Gastrocnemius medialis (tissue), 4 donors: ENCODE results near the gene ALG14. TPM values are rescaled to one million over a fixed set of nuclear protein-coding genes. Genes with fewer than 3 reads are reported as not detected.
A peak's percentile ranks its signal among the peaks of the same experiment; 100 is the strongest.

Experiments
- ATAC-seq, 2 donors: fragments of 150-250 bp; one replicate each; pipeline ENCODE4 v1.9.1; 2016
- DNase-seq, 2 donors: peaks; one replicate each; pipeline ENCODE4 v3.0.0-alpha.2; 2019
- H3K27ac ChIP-seq, 4 donors: fragments of 200-600 bp; sonication (generic); 1 replicate in 1 of 4; 2 replicates in 3 of 4; pipeline ENCODE4 v1.5.1; 2016 to 2018; ENCODE audit warnings: mild to moderate bottlenecking in 2 of 4, moderate library complexity in 1 of 4
- H3K27me3 ChIP-seq, 3 donors: fragments of 200-600 bp; sonication (generic) in 2 of 3; 1 replicate in 1 of 3; 2 replicates in 2 of 3; pipeline versions ENCODE4 v1.5.1 to v1.6.0; 2016 to 2019; ENCODE audit warnings: mild to moderate bottlenecking in 1 of 3, moderate library complexity in 1 of 3
- H3K36me3 ChIP-seq, 2 donors: fragments of 200-600 bp; sonication (generic) in 1 of 2; one replicate each; pipeline ENCODE4 v1.5.1; 2017 to 2018
- H3K4me1 ChIP-seq, 2 donors: fragments of 200-600 bp; sonication (generic) in 1 of 2; one replicate each; pipeline ENCODE4 v1.5.1; 2016 to 2017; ENCODE audit warnings: mild to moderate bottlenecking in 2 of 2
- H3K4me3 ChIP-seq, 4 donors: fragments of 200-600 bp; sonication (generic) in 3 of 4; 1 replicate in 1 of 4; 2 replicates in 3 of 4; pipeline ENCODE4 v1.5.1; 2016 to 2019; ENCODE audit warnings: mild to moderate bottlenecking in 2 of 4
- H3K9me3 ChIP-seq, 3 donors: fragments of 200-600 bp; sonication (generic) in 2 of 3; 1 replicate in 1 of 3; 2 replicates in 2 of 3; pipeline ENCODE4 v1.5.1; 2016 to 2019
- POLR2A ChIP-seq, 2 donors: fragments of 450-650 bp; IDR thresholded peaks; one replicate each; pipeline ENCODE4 v1.6.1; 2017; ENCODE audit warnings: antibody characterized with exemption in 2 of 2, mild to moderate bottlenecking in 2 of 2, moderate library complexity in 2 of 2
- in situ Hi-C, 4 donors: fragments of 200-750 bp; cut with MboI; loops; one replicate each; pipeline versions ENCODE4 v1.15.0 to v1.8.0; 2017; ENCODE audit warnings: low sequenced_read_pairs in 4 of 4
- intact Hi-C: fragments of 100-400 bp; cut with DNase I; formaldehyde crosslinking; loops from one replicate; pipeline ENCODE4 v1.15.1; 2023; ENCODE audit warnings: low total_unique reads
- total RNA-seq, 4 donors: library from RNA; depleted of rRNA; stranded (reverse); fragments of >200 nt; gene quantifications; one replicate each; pipeline versions ENCODE4 v1.1.0 to v1.2.3, GENCODE V29; 2016
- TF ChIP-seq, protein P1 (sequence below), 5 experiments: fragments of 450-650 bp in 3 of 5; fragments of 200-600 bp in 2 of 5; sonication (generic) in 2 of 5; IDR thresholded peaks in 4 of 5; conservative IDR thresholded peaks in 1 of 5; 1 replicate in 4 of 5; 2 replicates in 1 of 5; pipeline ENCODE4 v1.5.1; 2016 to 2019; ENCODE audit warnings: antibody characterized with exemption in 5 of 5, mild to moderate bottlenecking in 3 of 5, moderate library complexity in 3 of 5

The ALG14 gene
- total RNA-seq, 4 donors from 2014 or later: 0.24 to 0.97 (median 0.77) TPM

- no peaks in the 10 kb centered on the region for H3K36me3 ChIP-seq
- in situ Hi-C loops: no loop called here
- ATAC-seq (no peak), DNase-seq (no peak)
- no peak overlapping the region for H3K4me3 ChIP-seq
- no peaks in the 10 kb centered on the region for H3K27me3 ChIP-seq
- peak overlapping the region in 1 of 4 donors; percentile 65 for H3K27ac ChIP-seq
- intact Hi-C loops: loop anchor here (5.0 kb wide), 1 partner anchor 58 kb away; no protein-coding TSS in a partner anchor
- peaks cover 4 to 5% of the 10 kb centered on the region in 2 donors for H3K4me1 ChIP-seq
- no peak for TF ChIP-seq POLR2A (IDR thresholded peaks at IDR 0.05)
- TF ChIP-seq, protein P1, sequence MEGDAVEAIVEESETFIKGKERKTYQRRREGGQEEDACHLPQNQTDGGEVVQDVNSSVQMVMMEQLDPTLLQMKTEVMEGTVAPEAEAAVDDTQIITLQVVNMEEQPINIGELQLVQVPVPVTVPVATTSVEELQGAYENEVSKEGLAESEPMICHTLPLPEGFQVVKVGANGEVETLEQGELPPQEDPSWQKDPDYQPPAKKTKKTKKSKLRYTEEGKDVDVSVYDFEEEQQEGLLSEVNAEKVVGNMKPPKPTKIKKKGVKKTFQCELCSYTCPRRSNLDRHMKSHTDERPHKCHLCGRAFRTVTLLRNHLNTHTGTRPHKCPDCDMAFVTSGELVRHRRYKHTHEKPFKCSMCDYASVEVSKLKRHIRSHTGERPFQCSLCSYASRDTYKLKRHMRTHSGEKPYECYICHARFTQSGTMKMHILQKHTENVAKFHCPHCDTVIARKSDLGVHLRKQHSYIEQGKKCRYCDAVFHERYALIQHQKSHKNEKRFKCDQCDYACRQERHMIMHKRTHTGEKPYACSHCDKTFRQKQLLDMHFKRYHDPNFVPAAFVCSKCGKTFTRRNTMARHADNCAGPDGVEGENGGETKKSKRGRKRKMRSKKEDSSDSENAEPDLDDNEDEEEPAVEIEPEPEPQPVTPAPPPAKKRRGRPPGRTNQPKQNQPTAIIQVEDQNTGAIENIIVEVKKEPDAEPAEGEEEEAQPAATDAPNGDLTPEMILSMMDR (IDR thresholded peaks at IDR 0.05 in 4 of 5, conservative IDR thresholded peaks at IDR 0.05 in 1 of 5): no peak
- no peaks in the 10 kb centered on the region for H3K9me3 ChIP-seq
These were observed 108.9 kb downstream of the ALG14 start for GRCh38 chr1:94963864-94964263.

DNA sequence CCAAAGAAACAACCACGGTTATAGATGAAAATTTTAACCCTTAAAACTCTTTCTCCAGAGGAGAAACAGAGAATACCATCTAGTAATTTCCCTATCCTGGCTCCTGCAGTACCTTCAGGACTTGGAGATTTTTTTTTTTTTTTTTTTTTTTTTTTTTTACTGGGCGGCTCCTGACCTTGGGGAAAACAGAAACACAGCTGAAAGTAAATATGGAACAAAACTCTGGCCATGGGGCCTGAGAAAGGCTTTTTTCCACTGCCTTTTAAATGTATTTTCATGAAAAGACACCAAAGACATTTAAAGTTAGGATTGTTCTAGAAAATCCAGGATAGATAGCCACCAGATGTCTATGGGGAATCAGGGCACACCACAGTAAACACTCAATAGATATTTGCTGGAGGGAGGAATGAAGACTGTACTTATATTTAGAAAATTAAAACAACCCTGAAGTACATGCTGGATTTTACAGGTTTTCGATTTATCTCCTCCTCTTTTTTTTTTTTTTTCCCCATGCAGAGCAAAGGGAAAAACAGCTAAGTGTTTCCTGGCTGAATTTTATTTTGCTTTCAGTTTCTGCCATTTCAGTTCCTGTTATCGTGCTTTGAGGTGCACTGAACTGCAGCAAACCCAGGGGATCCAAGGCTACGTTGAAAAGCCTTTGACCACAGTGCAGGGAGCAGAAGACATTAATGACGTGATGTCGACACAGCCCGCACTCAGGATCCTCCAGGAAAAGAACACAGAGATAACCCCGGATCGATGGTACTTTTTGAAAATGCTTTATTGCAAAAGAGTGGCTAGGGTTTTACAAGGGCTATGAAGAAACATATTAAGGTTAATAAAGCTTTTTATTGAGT is 110.1 kb downstream of the ALG14 start:
- TF ChIP-seq, protein P1 (IDR thresholded peaks at IDR 0.05 in 4 of 5, conservative IDR thresholded peaks at IDR 0.05 in 1 of 5): no peak
- no peak for TF ChIP-seq POLR2A (IDR thresholded peaks at IDR 0.05)
- H3K36me3 ChIP-seq: no peaks in the 10 kb centered on the region
- no peaks in the 10 kb centered on the region for H3K9me3 ChIP-seq
- peak overlapping the region; percentile 53 to 74 (median 66) for H3K27ac ChIP-seq
- DNase-seq (no peak), ATAC-seq (peak; percentile 61 to 65)
- peak overlapping the region; percentile 7 to 44 (median 38) for H3K4me3 ChIP-seq
- H3K4me1 ChIP-seq: peaks cover 4 to 5% of the 10 kb centered on the region in 2 donors
- H3K27me3 ChIP-seq: no peaks in the 10 kb centered on the region
- intact Hi-C loops: loop anchor here (5.0 kb wide), 1 partner anchor 60 kb away; no protein-coding TSS in a partner anchor
- in situ Hi-C loops: no loop called here

- no peak for DNase-seq
- Histone ChIP-seq H3K4me1 (peaks cover 4 to 5% of the 10 kb centered on the region in 2 donors), H3K36me3 (no peaks in the 10 kb centered on the region), H3K27me3 (no peaks in the 10 kb centered on the region), H3K4me3 (peak overlapping the region in 2 of 4 donors; percentile 33 to 44), H3K27ac (peak overlapping the region; percentile 53 to 74 (median 66)), H3K9me3 (no peaks in the 10 kb centered on the region)
- in situ Hi-C loops: no loop called here
- TF ChIP-seq, protein P1 (IDR thresholded peaks at IDR 0.05 in 4 of 5, conservative IDR thresholded peaks at IDR 0.05 in 1 of 5): no peak
- TF ChIP-seq POLR2A (IDR thresholded peaks at IDR 0.05): no peak
- no peak for ATAC-seq
- intact Hi-C loops: loop anchor here (5.0 kb wide), 1 partner anchor 60 kb away; no protein-coding TSS in a partner anchor
These were observed 110.8 kb downstream of the ALG14 start for GRCh38 chr1:94961988-94962387.

- H3K27ac ChIP-seq: peak overlapping the region in 1 of 4 donors; percentile 26
- in situ Hi-C loops (no loop called here), intact Hi-C loops (loop anchor here (5.0 kb wide), 1 partner anchor 61 kb away; no protein-coding TSS in a partner anchor)
- H3K9me3 ChIP-seq: no peaks in the 10 kb centered on the region
- TF ChIP-seq, protein P1 (IDR thresholded peaks at IDR 0.05 in 4 of 5, conservative IDR thresholded peaks at IDR 0.05 in 1 of 5): no peak
- no peaks in the 10 kb centered on the region for H3K27me3 ChIP-seq
- DNase-seq (no peak), ATAC-seq (no peak)
- no peaks in the 10 kb centered on the region for H3K36me3 ChIP-seq
- no peak overlapping the region for H3K4me3 ChIP-seq
- peaks cover 4 to 5% of the 10 kb centered on the region in 2 donors for H3K4me1 ChIP-seq
These were observed 111.2 kb downstream of the ALG14 start for GRCh38 chr1:94961582-94961981.
